ENCODE measurements around the gene GPR161.

The GPR161 gene

DNA sequence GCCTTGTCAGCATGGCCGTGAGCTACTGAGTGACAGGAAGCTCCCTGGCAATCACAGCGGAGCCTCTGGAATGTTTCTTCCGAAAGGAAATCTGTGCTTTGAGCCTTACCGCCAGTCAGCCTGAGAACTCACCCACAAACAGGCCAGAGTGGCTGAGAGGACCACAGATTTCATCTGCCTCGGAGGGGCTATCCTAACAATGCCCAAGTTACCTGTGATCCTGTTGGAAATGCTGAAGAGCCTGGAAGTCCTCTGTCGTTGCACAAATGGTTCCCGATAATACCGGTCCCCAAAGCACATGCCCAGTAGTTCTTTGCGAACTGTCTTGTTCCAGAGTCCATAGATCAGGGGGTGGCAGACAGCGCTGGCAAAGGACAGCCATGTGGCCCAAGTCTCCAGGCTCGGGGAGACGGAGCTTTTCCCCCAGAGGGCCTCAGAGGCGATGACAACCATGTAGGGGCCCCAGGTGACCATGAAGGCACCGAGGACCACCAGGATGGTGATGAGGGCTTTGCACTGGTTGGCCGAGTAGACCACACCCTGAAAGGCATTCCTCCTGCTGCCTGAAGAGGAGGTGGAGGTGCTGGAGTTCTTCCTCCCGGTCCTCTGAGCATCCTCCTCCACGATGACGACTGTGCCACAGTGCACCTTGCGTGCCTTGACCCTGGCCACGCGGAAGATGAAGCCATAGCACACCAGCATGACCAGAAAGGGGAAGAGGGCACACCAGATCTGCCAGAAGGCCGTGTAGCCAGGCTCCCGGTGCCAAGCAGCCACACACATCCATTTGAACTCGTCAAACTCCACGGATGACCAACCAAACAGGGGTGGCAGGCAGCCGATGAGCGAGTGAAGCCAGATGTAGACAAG, 40.2 kb downstream of the GPR161 start:
- H3K4me3 ChIP-seq (ENCODE audit: low read depth, low read length): no peak overlapping the region
- TF ChIP-seq, protein P1, sequence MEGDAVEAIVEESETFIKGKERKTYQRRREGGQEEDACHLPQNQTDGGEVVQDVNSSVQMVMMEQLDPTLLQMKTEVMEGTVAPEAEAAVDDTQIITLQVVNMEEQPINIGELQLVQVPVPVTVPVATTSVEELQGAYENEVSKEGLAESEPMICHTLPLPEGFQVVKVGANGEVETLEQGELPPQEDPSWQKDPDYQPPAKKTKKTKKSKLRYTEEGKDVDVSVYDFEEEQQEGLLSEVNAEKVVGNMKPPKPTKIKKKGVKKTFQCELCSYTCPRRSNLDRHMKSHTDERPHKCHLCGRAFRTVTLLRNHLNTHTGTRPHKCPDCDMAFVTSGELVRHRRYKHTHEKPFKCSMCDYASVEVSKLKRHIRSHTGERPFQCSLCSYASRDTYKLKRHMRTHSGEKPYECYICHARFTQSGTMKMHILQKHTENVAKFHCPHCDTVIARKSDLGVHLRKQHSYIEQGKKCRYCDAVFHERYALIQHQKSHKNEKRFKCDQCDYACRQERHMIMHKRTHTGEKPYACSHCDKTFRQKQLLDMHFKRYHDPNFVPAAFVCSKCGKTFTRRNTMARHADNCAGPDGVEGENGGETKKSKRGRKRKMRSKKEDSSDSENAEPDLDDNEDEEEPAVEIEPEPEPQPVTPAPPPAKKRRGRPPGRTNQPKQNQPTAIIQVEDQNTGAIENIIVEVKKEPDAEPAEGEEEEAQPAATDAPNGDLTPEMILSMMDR (IDR thresholded peaks at IDR 0.05; ENCODE audit: low read depth, low read length): no peak
- in situ Hi-C loops (cut with HindIII; ENCODE audit: low sequenced_read_pairs): no loop called here
- DNase-seq (ENCODE audit: low read depth, low spot score): no peak

DNA sequence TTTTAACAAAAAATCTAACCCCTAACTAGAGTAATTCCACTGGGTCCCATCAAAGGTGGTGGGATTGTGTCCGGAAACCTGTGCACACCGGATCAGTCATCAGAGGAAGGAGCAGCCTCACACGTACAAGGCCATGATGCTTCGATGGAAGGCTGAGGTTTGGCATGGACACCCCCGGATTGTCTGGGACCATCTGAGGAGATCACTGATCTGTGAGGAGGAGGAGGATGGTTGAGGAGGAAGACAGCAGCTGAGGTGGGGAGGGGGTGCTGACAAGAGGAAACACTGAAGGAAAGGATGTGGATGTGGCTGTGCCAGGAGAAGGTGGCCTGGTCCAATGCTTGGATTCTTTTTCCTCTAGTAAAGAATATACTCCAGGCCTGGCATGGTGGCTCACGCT, 41.3 kb downstream of the GPR161 start:
- in situ Hi-C loops (cut with HindIII; ENCODE audit: low sequenced_read_pairs): no loop called here
- TF ChIP-seq, protein P1 (IDR thresholded peaks at IDR 0.05; ENCODE audit: low read depth, low read length): no peak
- DNase-seq (ENCODE audit: low read depth, low spot score): no peak
- H3K4me3 ChIP-seq (ENCODE audit: low read depth, low read length): no peak overlapping the region

DNA sequence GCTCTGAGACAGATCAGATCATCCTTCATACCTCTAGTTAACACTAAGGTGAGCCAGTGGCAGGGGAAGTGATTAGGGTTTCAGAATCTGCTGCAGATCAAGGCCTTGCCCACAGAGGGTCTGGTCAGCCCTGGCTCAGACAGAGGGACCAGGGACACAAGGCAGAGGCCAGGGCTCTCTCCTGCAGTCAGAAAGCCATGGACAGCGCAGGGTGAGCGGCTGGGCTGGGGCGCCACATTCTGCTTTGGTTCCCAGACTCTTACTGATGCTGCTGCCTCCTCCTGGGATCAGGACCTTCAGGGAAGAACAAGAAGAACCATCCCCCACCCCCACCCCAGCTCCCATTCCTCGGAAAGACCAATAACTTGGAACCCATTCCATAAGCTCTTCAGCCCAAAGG, 43.1 kb downstream of the GPR161 start:
- no peak for DNase-seq (ENCODE audit: low read depth, low spot score)
- H3K4me3 ChIP-seq (ENCODE audit: low read depth, low read length): no peak overlapping the region
- in situ Hi-C loops (cut with HindIII; ENCODE audit: low sequenced_read_pairs): no loop called here
- TF ChIP-seq, protein P1 (IDR thresholded peaks at IDR 0.05; ENCODE audit: low read depth, low read length): no peak

DNA sequence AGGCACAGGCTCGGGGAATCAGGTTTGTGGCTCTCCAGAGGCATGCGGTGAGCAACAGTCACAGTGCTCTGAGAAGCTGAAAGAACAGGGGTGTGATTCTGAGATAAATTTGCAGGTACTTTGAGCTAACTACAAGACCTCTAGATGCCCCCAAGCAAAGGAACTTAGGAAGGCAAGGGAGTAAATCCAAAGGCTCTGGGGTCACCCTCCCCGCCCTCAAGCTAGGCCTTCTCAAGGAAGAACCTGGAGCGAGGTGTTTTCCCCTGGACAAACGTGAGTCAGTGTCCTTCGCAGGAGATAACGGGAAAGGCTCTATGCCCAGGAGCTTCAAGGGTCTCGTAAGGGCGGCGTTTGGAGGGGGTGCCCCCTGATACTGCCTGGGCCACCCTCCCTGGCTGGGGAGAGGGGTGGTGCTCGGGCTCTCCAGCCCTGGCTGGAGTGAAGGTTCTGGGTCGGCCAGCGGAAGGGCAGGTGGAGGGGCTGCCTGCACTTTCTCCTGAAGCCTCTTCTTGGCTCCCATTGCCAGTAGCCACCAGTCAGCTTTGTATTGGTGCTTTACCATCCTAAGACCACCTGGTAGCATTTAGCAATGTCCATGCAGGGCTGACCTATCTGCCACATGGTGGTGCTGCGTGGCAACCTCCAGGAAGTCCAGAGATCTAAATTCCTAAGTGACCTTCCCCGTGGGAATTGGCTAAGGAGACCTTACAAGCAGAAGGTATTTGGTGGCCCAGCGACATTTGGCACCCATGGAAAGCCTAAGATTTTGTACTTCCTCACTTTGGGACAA, 44.0 kb downstream of the GPR161 start:
- no peak overlapping the region for H3K4me3 ChIP-seq (ENCODE audit: low read depth, low read length)
- no peak for DNase-seq (ENCODE audit: low read depth, low spot score)
- TF ChIP-seq, protein P1 (IDR thresholded peaks at IDR 0.05; ENCODE audit: low read depth, low read length): peak; percentile 45
- in situ Hi-C loops (cut with HindIII; ENCODE audit: low sequenced_read_pairs): no loop called here

DNA sequence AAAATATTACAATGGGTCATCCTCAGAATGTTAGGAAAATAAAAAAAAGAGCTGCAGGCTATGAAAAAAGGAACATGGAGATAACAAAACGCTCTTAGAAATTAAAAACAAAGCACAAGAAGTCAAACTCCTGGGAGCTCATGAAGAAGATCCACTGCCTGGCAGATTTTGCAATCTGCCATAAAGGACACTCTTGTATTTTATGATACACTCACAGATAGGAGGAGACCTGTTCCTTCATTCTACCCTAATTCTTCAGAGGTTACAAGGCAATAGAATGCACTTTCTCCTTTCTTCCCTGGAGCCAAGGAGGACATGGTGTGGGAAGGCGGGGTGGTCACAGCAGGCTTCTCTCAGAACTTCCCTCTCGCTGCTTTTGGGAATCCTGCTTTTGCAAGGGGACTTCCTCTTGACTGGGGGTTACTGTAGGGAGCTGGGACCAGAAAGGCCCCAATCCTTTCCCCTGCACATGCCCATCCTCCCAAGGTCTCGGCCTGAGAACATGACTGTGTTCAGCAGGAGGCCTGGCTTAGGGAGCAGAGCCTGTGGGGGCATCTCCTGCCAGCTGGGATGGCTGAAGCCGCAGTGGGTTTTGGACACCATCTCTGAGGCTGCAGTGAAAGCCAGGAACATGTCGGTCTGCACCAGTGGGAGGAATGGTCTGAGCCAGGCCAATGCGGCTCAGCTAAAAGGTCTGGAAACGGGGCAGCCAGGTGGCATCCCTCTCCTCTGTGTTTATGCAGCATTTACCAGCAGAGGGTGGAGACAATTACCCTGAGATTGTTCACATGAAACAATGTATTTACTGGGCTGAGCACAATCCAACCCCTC, 44.8 kb downstream of the GPR161 start:
- in situ Hi-C loops (cut with HindIII; ENCODE audit: low sequenced_read_pairs): no loop called here
- no peak overlapping the region for H3K4me3 ChIP-seq (ENCODE audit: low read depth, low read length)
- DNase-seq (ENCODE audit: low read depth, low spot score): no peak
- TF ChIP-seq, protein P1 (IDR thresholded peaks at IDR 0.05; ENCODE audit: low read depth, low read length): no peak

DNA sequence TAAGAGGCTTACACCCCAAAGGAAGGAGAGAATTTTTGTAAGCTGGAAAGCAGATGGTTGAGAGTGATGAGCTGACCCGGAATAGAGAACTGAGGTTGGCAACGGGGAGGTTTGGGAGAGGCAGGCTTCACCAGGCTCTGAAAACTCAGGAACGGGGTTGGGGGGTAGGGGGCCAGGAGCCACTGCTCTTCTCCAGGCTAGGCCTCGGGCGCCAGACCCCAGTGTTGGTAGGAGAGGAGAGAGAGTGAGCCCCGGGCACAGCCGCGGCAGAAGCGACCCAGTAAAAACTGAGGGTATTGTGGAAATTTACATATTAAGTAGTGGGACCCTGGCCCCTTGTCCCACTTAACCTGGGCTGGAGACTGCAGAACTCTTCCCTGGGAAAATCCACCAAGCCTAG, 45.7 kb downstream of the GPR161 start:
- TF ChIP-seq, protein P1 (IDR thresholded peaks at IDR 0.05; ENCODE audit: low read depth, low read length): no peak
- in situ Hi-C loops (cut with HindIII; ENCODE audit: low sequenced_read_pairs): no loop called here
- no peak for DNase-seq (ENCODE audit: low read depth, low spot score)
- H3K4me3 ChIP-seq (ENCODE audit: low read depth, low read length): no peak overlapping the region

Measured in astrocyte of the spinal cord (primary cell).